Fibroblast of pulmonary artery (primary cell): ENCODE results near the gene FBXO10.

Source experiments
- DNase-seq: peaks from one replicate; pipeline ENCODE4 v3.0.0-alpha.2; 2010; ENCODE audit warnings: low read depth
- H3K4me3 ChIP-seq: replicated peaks from 2 replicates; pipeline ENCODE4 v1.5.1; 2011; ENCODE audit warnings: low read depth, mild to moderate bottlenecking, control low read depth, low read length, moderate library complexity
- TF ChIP-seq, protein P1 (sequence below): IDR thresholded peaks from 2 replicates; pipeline ENCODE4 v1.5.1; 2011; ENCODE audit warnings: mild to moderate bottlenecking, control low read depth, low read length, inconsistent platforms; ENCODE audit errors: missing control alignments

The FBXO10 gene

DNA sequence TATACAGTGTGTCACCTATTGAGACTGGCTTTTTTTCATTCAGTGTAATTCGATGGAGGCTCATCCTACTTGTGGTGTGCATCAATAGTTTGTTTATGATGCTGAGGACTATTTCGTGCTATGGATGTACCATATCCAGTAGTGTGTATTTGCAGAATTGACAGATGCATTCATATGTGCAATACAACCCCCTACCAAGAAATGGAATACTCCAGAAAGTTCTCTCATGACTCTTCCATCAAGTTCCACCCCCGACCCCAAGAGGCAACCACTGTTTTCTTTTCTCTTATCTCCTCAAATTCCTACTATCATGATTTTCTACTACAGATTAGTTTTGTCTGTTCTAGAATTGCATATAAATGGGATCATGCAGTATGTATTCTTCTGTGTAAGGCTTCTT, 21.9 kb downstream of the FBXO10 start:
- DNase-seq = no peak
- TF ChIP-seq, protein P1, sequence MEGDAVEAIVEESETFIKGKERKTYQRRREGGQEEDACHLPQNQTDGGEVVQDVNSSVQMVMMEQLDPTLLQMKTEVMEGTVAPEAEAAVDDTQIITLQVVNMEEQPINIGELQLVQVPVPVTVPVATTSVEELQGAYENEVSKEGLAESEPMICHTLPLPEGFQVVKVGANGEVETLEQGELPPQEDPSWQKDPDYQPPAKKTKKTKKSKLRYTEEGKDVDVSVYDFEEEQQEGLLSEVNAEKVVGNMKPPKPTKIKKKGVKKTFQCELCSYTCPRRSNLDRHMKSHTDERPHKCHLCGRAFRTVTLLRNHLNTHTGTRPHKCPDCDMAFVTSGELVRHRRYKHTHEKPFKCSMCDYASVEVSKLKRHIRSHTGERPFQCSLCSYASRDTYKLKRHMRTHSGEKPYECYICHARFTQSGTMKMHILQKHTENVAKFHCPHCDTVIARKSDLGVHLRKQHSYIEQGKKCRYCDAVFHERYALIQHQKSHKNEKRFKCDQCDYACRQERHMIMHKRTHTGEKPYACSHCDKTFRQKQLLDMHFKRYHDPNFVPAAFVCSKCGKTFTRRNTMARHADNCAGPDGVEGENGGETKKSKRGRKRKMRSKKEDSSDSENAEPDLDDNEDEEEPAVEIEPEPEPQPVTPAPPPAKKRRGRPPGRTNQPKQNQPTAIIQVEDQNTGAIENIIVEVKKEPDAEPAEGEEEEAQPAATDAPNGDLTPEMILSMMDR = no peak
- H3K4me3 ChIP-seq = no peak overlapping the region

DNA sequence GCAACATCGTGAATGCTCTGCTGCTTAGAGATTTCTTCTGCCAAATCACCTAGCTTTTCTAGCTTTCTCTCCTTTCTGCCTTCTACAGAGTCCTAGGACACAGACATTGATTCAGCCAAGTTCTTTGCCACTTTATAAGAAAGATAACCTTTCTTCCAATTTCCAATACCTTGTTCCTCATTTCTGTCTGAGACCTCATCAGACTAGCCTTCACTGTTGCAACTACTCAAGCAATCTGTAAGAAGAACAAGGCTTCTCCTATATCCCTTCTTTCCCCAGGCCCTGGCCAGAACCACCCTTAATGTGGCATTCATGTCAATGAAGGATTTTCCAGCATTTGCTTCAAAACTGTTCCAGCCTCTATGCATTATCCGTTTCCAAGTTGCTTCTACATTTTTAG, 24.3 kb downstream of the FBXO10 start:
- TF ChIP-seq, protein P1 = no peak
- no peak overlapping the region for H3K4me3 ChIP-seq
- no peak for DNase-seq

DNA sequence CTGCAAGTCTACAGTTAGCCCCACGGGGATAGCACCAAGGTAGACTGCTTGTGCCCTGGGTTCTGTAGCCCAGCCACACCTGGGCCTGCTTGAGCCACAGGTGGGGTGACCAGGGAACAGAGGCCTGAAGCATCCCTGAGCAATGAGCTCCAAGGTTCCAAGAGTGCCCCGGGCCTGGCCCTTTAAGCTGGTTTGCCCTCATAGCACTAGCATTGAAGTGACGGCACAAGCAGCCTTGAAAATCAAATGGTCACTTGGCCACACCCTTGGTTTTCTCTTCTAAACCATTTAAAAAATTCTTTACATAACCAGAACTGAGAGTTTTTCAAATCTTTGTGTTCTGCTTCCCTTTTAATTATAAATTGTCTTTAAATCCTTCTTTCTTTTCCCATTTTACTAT, 24.7 kb downstream of the FBXO10 start:
- H3K4me3 ChIP-seq = no peak overlapping the region
- DNase-seq = no peak
- TF ChIP-seq, protein P1 = no peak

DNA sequence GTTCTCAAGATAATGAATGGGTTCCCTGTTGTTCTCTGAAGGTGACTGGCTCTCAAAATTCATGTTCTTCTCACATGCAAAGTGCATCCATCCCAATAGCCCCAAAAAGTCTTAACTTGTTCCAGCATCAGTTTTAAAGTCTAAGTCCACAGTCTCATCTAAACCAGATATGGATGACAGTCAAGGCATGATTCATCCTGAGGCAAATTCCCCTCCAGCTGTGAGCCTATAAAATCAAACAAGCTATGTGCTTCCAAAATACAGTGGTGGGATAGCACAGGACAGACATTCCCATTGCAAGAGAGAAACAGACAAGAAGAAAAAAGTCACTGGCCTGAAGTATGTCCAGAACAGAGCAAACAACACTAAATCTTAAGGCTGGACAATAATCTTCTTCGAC, 25.4 kb downstream of the FBXO10 start:
- TF ChIP-seq, protein P1 = no peak
- no peak overlapping the region for H3K4me3 ChIP-seq
- DNase-seq = peak; percentile 7

DNA sequence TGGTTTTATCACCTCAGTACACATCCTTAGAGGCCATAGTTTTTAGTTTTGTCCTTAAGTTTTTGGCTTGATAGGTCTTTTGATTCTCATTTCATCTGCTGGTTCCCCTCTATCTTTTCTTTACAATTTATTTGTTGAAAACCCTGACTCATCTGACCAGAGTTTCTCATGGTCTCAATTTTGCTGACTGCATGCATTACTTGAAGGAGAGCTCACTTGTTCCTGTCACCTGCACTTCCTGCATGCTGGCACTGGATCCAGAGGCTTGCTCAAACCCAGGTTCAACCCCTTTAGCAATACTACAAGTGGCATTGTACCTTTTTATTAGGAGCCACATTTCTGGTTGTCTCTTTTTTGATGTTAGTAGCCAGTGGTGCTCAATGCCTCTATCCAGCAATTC, 26.7 kb downstream of the FBXO10 start:
- no peak overlapping the region for H3K4me3 ChIP-seq
- DNase-seq = no peak
- TF ChIP-seq, protein P1 = no peak

DNA sequence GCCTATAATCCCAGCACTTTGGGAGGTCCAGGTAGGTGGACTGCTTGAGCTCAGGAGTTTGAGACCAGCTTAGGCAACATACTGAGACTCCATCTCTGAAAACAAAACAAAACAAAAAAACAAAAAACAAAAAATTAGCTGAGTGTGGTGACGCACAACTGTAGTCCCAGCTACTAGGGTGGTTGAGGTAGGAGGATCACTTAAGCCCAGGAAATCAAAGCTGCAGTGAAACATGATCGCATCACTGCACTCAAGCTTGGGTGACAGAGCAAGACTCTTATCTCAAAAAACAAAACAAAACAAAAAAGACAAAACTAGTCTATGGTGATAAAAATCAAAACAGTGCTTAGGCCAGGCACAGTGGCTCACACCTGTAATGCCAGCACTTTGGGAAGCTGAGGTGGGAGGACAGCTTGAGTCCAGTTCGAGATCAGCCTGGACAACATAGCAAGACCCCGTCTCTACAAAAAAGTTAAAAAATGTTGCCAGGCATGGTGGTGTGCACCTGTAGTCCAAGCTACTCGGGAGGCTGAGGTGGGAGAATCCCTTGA, 28.8 kb downstream of the FBXO10 start:
- no peak for DNase-seq
- no peak overlapping the region for H3K4me3 ChIP-seq
- TF ChIP-seq, protein P1 = no peak

DNA sequence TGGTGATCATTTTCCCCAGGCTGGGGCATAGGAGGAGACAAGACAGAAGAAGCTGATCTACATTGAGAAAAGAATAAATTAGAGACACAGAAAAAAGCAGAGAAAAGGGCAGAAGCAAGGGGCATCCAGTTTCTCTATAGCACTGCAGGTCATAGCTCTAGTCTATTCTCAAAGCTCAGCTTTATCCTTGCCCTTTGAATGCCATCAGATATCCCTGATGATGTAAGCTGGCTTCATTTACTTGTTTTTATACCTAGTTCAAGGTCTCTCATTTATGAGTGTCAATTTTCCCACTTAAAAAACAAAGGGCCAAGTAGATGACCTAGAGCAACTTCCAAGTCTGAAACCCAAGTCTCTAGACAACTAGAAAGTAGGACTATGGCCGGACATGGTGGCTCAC, 32.7 kb downstream of the FBXO10 start:
- no peak overlapping the region for H3K4me3 ChIP-seq
- no peak for DNase-seq
- TF ChIP-seq, protein P1 = no peak
